Measurements from ENCODE around the gene SMU1.
"Not testable (repeated sequence)": the region's sequence is repeated elsewhere in the genome, so short reads cannot be mapped to it uniquely, and the experiment has no call there.

SMU1 gene

DNA sequence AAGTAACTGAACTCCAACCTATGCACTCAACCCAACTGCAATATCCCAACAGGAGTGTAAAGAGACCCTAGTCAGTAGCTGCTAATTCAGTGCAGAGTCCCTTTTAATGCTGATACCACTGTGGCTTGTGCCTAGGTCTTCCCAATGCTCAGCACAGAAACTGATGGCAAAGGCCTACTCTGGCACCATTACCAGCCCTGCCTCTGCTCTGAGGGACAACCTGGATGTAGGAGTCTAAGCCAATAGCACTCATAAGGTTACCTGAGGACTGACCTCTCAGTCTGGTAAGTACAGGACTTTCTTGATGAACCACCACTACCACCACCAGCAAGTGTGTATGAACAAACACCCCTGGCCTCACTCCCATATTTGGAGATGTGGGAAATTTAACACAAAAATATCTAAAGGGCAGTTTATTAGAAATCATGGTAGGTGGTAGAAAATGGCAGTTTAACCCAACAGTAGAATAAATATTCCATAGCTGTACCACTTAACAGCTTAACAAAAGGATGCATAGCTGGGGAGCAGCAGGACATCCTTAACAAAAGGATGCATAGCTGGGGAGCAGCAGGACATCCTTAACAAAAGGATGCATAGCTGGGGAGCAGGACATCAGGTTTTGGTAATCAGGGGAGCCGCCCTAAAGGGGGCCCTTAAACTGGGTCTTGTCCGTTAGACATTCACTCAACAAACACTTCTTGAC is 62.4 kb downstream of the SMU1 start:
- in situ Hi-C loops (cut with MboI; ENCODE audit: low pct_unique_long_range_greater_than_20kb, low sequenced_read_pairs, unreplicated experiment): no loop called here
- no peak for DNase-seq (ENCODE audit: low spot score)
- TF ChIP-seq, protein P1, sequence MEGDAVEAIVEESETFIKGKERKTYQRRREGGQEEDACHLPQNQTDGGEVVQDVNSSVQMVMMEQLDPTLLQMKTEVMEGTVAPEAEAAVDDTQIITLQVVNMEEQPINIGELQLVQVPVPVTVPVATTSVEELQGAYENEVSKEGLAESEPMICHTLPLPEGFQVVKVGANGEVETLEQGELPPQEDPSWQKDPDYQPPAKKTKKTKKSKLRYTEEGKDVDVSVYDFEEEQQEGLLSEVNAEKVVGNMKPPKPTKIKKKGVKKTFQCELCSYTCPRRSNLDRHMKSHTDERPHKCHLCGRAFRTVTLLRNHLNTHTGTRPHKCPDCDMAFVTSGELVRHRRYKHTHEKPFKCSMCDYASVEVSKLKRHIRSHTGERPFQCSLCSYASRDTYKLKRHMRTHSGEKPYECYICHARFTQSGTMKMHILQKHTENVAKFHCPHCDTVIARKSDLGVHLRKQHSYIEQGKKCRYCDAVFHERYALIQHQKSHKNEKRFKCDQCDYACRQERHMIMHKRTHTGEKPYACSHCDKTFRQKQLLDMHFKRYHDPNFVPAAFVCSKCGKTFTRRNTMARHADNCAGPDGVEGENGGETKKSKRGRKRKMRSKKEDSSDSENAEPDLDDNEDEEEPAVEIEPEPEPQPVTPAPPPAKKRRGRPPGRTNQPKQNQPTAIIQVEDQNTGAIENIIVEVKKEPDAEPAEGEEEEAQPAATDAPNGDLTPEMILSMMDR (IDR thresholded peaks at IDR 0.05; ENCODE audit: extremely low read depth, insufficient read depth, missing control alignments): no peak

GRCh38 chr9:33012328-33013069 is 64.0 kb downstream of the SMU1 start:
- in situ Hi-C loops (cut with MboI; ENCODE audit: low pct_unique_long_range_greater_than_20kb, low sequenced_read_pairs, unreplicated experiment): no loop called here
- no peak for DNase-seq (ENCODE audit: low spot score)
- TF ChIP-seq, protein P1 (IDR thresholded peaks at IDR 0.05; ENCODE audit: extremely low read depth, insufficient read depth, missing control alignments): no peak

GRCh38 chr9:33011831-33012230 is 64.6 kb downstream of the SMU1 start:
- DNase-seq (ENCODE audit: low spot score): no peak
- in situ Hi-C loops (cut with MboI; ENCODE audit: low pct_unique_long_range_greater_than_20kb, low sequenced_read_pairs, unreplicated experiment): no loop called here
- TF ChIP-seq, protein P1 (IDR thresholded peaks at IDR 0.05; ENCODE audit: extremely low read depth, insufficient read depth, missing control alignments): no peak

GRCh38 chr9:33007755-33008154 is 68.7 kb downstream of the SMU1 start:
- TF ChIP-seq, protein P1 (IDR thresholded peaks at IDR 0.05; ENCODE audit: extremely low read depth, insufficient read depth, missing control alignments): no peak
- no peak for DNase-seq (ENCODE audit: low spot score)
- in situ Hi-C loops (cut with MboI; ENCODE audit: low pct_unique_long_range_greater_than_20kb, low sequenced_read_pairs, unreplicated experiment): no loop called here

- not testable (repeated sequence) for DNase-seq (ENCODE audit: low spot score)
Measured at GRCh38 chr9:33005335-33005734, 71.1 kb downstream of the SMU1 start.

GRCh38 chr9:33000682-33001055 is 75.8 kb downstream of the SMU1 start:
- DNase-seq (ENCODE audit: low spot score); in situ Hi-C loops (cut with MboI; ENCODE audit: low pct_unique_long_range_greater_than_20kb, low sequenced_read_pairs, unreplicated experiment): not testable (repeated sequence)

More at GRCh38 chr9:33005335-33005734, 71.1 kb downstream of the SMU1 start:
- in situ Hi-C loops (cut with MboI; ENCODE audit: low pct_unique_long_range_greater_than_20kb, low sequenced_read_pairs, unreplicated experiment): not testable (repeated sequence)

GRCh38 chr9:32992595-32993238 is 83.8 kb downstream of the SMU1 start:
- in situ Hi-C loops (cut with MboI; ENCODE audit: low pct_unique_long_range_greater_than_20kb, low sequenced_read_pairs, unreplicated experiment): no loop called here
- DNase-seq (ENCODE audit: low spot score): no peak
- TF ChIP-seq, protein P1 (IDR thresholded peaks at IDR 0.05; ENCODE audit: extremely low read depth, insufficient read depth, missing control alignments): no peak
